ENCODE data around the gene MYT1. TPM values are rescaled to one million over a fixed set of nuclear protein-coding genes. Genes with fewer than 3 reads are reported as not detected.

The MYT1 gene
- total RNA-seq, 8 experiments from 2014 or later = 0.10 to 42.7 (median 14.0) TPM

DNA sequence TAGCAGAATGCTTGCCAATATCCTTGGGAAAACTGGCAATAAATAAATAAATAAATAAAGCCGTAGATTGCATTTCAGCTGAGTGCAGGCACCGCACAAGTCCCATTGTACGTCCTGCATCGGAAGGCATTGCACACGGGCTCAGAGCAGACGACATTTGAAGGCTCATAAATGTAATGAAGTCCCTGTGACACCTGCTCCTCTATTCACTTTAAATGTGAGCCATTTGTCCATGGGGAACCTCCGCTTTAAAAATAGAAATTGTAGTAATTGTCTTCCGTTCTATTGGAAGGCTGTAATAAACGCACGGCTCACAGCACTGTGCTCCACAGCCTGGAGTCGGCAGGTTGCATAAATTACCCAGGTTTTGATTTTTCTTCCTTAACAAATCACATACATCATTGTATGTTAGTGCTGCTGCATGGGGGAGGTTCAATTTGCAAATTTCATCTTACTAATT is 32.6 kb downstream of the MYT1 start:
- peaks cover 30 to 39% of the 10 kb centered on the region in 2 donors for H3K4me1 ChIP-seq (replicated peaks in 1 of 2)
- ATAC-seq (replicated peaks in 6 of 8) = peak in 5 of 8 experiments; percentile 62 to 82 (median 75)
- in situ Hi-C loops (cut with MboI; ENCODE audit: low pct_unique_long_range_greater_than_20kb in 2 of 9, low sequenced_read_pairs in 9 of 9, unreplicated experiment in 9 of 9) = no loop called here
- WGBS, 10 experiments = 0 to 77% (median 30%) methylated on average over 1 to 11 of the region's 11 CpGs
- no peak overlapping the region for H3K4me3 ChIP-seq
- H3K27ac ChIP-seq = peak overlapping the region; percentile 43 to 58

DNA sequence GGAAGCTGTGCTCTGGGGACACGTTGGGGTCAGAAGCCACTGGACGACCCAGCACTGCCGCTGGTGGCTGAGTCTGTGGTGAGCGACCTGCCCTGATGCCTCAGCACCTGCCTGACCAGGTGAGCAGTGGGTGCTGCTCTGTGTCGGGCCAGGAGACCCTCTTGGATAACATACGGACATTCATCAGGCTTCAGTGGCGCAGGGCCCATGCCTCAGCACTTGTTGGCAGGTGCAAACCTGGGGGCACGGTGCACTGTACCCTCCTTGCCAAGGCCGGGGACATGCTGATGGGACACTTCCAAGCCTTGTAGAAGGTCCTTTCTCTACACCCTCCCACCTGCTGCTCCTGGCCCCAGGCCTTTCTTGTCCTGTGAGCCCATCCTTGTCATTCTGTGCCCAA is 34.1 kb downstream of the MYT1 start:
- peaks cover 34 to 46% of the 10 kb centered on the region in 2 donors for H3K4me1 ChIP-seq (replicated peaks in 1 of 2)
- whole genome bisulfite sequencing, 10 experiments = 100% methylated on average over 1 to 5 of the region's 9 CpGs; no CpG with 5 or more reads in 7 of the 10 experiments

DNA sequence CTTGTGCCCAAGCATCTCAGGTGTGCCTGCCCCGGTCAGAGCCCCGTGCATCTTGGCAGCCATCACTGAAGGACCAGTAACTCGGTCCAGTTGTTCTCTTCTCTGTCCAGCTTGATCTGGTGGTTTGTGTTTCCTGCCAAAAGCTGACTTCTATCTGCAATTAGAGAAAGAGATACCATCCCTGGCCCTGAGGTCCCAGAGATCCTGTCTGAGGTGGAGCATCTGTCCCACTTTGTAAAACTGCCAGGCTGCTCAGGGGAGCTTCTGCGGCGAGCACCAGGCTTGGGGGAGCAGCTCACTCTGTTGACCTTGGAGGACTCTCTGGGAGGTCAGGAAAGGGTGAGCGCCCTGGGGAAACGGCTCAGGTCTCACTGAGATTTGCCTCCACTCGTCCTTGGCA is 35.1 kb downstream of the MYT1 start:
- H3K27ac ChIP-seq = no peak overlapping the region
- ATAC-seq (replicated peaks in 6 of 8) = no peak
- peaks cover 41 to 43% of the 10 kb centered on the region in 2 donors for H3K4me1 ChIP-seq (replicated peaks in 1 of 2)
- in situ Hi-C loops (cut with MboI; ENCODE audit: low pct_unique_long_range_greater_than_20kb in 2 of 9, low sequenced_read_pairs in 9 of 9, unreplicated experiment in 9 of 9) = no loop called here
- no peak overlapping the region for H3K4me3 ChIP-seq
- WGBS, 10 experiments = 15 to 100% (median 69%) methylated on average over 2 to 5 of the region's 8 CpGs; no CpG with 5 or more reads in 4 of the 10 experiments

More for the DNA sequence above, 34.1 kb downstream of the MYT1 start:
- no peak for ATAC-seq (replicated peaks in 6 of 8)
- Histone ChIP-seq H3K4me3 (no peak overlapping the region), H3K27ac (no peak overlapping the region)
- in situ Hi-C loops (cut with MboI; ENCODE audit: low pct_unique_long_range_greater_than_20kb in 2 of 9, low sequenced_read_pairs in 9 of 9, unreplicated experiment in 9 of 9) = no loop called here

DNA sequence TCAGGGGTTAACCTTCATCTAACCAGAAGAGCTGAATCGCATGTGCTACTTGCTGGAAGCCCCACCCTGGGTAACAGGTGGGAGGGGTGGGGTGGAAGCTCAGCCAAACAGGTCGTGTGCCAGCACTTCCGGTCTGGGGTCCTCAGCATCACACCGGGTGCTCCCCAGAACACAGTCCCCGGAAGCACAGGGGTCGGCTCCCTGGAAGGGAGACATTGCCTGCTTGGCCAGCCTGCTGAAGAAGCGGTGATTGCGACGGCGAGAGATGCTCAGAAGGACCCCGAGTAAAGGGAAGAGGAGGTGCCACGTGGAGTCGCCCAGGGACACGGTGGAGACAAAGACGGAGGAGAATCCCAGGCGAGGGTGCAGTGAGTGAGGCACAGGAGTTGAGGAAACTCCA is 36.5 kb downstream of the MYT1 start:
- Histone ChIP-seq H3K4me1 (replicated peaks in 1 of 2) (peaks cover 36 to 37% of the 10 kb centered on the region in 2 donors), H3K27ac (no peak overlapping the region), H3K4me3 (no peak overlapping the region)
- ATAC-seq (replicated peaks in 6 of 8) = no peak
- WGBS, 10 experiments = 25 to 93% (median 84%) methylated on average over 1 to 13 of the region's 16 CpGs; no CpG with 5 or more reads in 2 of the 10 experiments
- in situ Hi-C loops (cut with MboI; ENCODE audit: low pct_unique_long_range_greater_than_20kb in 2 of 9, low sequenced_read_pairs in 9 of 9, unreplicated experiment in 9 of 9) = no loop called here

DNA sequence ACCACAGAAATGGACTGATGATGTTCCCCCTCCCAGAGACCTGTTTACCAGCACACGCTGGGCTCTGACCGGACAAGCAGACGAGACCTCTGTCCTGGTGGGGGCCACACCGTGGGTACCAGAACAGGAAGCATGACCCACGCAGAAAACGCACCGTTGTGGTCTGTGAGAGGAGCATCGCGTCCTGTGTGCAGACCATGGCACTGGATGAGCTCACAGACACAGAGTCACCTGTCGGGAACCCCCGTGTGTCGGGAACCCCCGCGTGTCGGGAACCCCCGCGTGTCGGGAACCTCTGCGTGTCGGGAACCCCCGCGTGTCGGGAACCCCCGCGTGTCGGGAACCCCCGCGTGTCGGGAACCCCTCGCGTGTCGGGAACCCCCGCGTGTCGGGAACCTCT is 37.4 kb downstream of the MYT1 start:
- Histone ChIP-seq H3K4me3 (no peak overlapping the region), H3K27ac (no peak overlapping the region), H3K4me1 (replicated peaks in 1 of 2) (peaks cover 27% of the 10 kb centered on the region in 2 donors)
- 90 to 93% (median 90%) methylated on average over 2 to 14 of the region's 35 CpGs; no CpG with 5 or more reads in 7 of the 10 experiments for WGBS, 10 experiments
- in situ Hi-C loops (cut with MboI; ENCODE audit: low pct_unique_long_range_greater_than_20kb in 2 of 9, low sequenced_read_pairs in 9 of 9, unreplicated experiment in 9 of 9) = no loop called here
- no peak for ATAC-seq (replicated peaks in 6 of 8)

DNA sequence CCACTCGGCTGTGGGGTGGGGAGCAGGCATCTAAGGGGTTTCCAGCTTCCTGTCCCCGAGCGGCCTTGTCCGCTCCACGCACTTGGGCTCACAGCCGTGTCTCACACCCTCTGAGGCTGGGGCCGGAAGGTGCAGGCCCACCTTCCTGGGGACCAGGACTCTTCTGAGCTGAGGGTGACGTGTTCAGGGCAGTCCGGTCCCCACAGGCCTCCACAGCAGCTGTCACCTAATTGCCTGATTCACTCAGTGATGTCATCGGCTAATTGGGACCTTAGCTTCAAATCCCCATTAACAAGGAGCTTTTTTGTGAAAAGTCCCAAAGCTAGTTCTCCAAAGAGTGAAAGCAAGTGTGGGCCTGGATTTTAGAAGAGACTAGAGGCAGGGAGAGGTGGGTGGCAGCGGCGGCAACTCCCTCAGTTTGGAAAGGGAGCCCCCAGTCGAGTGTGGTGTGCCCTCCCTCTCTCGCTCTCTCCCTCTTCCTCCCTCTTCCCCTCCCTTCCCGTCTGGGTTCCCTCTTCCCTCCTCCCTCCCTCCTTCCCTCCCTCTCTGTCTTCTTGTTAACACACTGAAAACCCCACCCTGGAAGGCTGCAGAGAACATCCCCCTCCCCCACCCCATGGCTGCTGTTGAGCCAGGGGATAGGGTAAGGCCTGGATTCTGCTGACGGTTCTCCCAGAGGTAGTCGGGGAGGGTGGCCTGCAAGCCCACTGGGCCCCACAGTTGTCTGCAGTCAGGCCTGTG is 39.0 kb downstream of the MYT1 start:
- peak; percentile 20 to 95 (median 90) for ATAC-seq (replicated peaks in 6 of 8)
- in situ Hi-C loops (cut with MboI; ENCODE audit: low pct_unique_long_range_greater_than_20kb in 2 of 9, low sequenced_read_pairs in 9 of 9, unreplicated experiment in 9 of 9) = no loop called here
- WGBS, 10 experiments = 35 to 100% (median 80%) methylated on average over 1 to 7 of the region's 17 CpGs; no CpG with 5 or more reads in 3 of the 10 experiments
- H3K4me3 ChIP-seq = no peak overlapping the region
- H3K4me1 ChIP-seq (replicated peaks in 1 of 2) = peaks cover 15% of the 10 kb centered on the region in 2 donors
- peak overlapping the region; percentile 62 to 94 for H3K27ac ChIP-seq

DNA sequence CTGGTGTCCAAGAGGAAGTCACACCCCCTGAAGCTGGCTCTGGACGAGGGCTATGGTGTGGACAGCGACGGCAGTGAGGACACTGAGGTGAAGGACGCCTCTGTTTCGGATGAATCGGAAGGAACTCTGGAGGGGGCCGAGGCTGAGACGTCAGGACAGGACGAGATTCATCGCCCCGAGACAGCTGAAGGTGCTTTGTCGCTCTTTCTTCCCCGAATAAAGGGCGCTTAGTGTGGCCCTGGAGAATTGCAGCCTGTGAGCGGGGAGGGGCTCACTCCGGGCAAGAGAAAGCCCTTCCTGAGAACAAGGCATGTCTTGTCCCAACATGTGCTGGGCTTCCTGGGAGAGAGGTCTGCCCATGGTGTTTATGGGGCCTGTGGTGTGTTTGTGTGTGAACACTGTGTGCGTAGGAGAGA is 41.4 kb downstream of the MYT1 start:
- H3K27ac ChIP-seq = no peak overlapping the region
- in situ Hi-C loops (cut with MboI; ENCODE audit: low pct_unique_long_range_greater_than_20kb in 2 of 9, low sequenced_read_pairs in 9 of 9, unreplicated experiment in 9 of 9) = no loop called here
- no peak overlapping the region for H3K4me3 ChIP-seq
- peaks cover 15% of the 10 kb centered on the region in 2 donors for H3K4me1 ChIP-seq (replicated peaks in 1 of 2)
- no peak for ATAC-seq (replicated peaks in 6 of 8)
- WGBS, 10 experiments = 20 to 87% (median 57%) methylated on average over 3 to 6 of the region's 17 CpGs; no CpG with 5 or more reads in 6 of the 10 experiments

DNA sequence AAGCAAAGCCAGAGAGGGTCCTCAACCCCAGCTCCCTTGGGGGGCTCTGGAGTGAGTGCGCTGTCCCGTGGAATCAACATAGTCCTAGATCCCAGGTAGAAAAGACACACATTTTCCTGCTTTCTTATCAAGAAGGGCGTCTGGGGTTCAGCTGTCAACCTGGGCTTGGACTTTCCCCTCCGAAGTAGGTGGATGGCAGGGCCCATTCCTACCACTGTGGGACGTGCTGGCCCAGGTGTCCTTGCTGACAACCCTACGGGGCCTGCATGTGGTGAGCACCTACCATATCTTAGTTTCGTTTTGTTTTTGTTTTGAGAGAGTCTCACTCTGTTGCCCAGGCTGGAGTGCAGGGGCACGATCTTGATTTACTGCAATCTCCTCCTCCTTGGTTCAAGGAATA is 42.4 kb downstream of the MYT1 start:
- H3K27ac ChIP-seq = no peak overlapping the region
- in situ Hi-C loops (cut with MboI; ENCODE audit: low pct_unique_long_range_greater_than_20kb in 2 of 9, low sequenced_read_pairs in 9 of 9, unreplicated experiment in 9 of 9) = no loop called here
- no peak overlapping the region for H3K4me3 ChIP-seq
- 57 to 100% (median 91%) methylated on average over 1 to 7 of the region's 8 CpGs; no CpG with 5 or more reads in 6 of the 10 experiments for WGBS, 10 experiments
- peaks cover 15 to 18% of the 10 kb centered on the region in 2 donors for H3K4me1 ChIP-seq (replicated peaks in 1 of 2)
- ATAC-seq (replicated peaks in 6 of 8) = no peak

DNA sequence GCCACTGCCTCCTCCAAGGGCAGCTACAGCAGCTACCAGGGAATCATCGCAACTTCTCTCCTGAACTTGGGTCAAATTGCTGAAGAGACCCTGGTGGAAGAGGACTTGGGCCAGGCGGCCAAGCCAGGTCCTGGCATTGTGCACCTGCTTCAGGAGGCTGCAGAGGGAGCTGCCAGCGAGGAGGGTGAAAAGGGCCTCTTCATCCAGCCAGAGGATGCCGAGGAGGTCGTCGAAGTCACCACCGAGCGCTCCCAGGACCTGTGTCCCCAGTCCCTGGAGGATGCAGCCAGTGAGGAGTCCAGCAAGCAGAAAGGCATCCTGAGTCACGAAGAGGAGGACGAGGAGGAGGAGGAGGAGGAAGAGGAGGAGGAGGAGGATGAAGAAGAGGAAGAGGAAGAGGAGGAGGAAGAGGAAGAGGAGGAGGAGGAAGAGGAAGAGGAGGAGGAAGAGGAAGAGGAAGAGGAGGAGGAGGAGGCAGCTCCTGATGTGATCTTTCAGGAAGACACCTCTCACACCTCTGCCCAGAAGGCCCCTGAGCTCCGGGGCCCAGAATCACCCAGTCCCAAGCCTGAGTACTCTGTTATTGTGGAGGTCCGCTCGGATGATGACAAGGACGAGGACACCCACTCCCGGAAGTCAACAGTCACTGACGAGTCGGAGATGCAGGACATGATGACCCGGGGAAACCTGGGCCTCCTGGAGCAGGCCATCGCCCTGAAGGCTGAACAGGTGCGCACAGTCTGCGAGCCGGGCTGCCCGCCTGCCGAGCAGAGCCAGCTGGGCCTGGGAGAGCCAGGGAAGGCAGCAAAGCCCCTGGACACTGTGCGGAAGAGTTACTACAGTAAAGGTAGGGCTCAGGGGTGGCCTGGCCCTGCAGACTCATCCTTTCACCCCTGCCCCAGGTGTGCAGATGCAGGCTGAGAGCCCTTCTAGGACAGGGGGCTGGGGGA is 43.7 kb downstream of the MYT1 start:
- no peak for ATAC-seq (replicated peaks in 6 of 8)
- in situ Hi-C loops (cut with MboI; ENCODE audit: low pct_unique_long_range_greater_than_20kb in 2 of 9, low sequenced_read_pairs in 9 of 9, unreplicated experiment in 9 of 9) = no loop called here
- 100% methylated on average over 1 to 3 of the region's 25 CpGs; no CpG with 5 or more reads in 8 of the 10 experiments for WGBS, 10 experiments
- no peak overlapping the region for H3K4me3 ChIP-seq
- H3K4me1 ChIP-seq (replicated peaks in 1 of 2) = peaks cover 14% of the 10 kb centered on the region in 2 donors
- no peak overlapping the region for H3K27ac ChIP-seq

DNA sequence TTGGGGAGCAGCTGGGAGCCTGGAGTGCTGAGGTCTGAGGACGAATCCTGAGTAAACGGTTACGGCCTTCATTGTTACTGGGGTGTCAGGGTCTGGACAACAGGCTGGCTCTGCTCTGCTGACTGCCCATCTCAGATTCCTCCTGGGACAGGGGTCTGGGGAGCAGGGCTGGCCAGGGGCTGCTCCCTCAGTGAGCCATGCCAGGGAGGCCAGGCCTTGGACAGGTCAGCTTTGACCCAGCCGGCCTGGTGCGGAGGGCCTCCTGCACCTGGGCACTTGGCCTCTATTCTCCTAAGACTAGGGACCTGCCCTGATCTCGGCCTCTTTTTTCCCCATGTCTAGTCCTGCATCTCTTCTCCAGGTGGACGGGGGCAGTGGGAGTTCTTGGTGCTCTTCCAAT is 44.9 kb downstream of the MYT1 start:
- ATAC-seq (replicated peaks in 6 of 8) = peak in 1 of 8 experiments; percentile 13
- peaks cover 2 to 3% of the 10 kb centered on the region in 2 donors for H3K4me1 ChIP-seq (replicated peaks in 1 of 2)
- WGBS, 10 experiments = 40 to 100% (median 85%) methylated on average over 1 to 2 of the region's 7 CpGs; no CpG with 5 or more reads in 7 of the 10 experiments
- in situ Hi-C loops (cut with MboI; ENCODE audit: low pct_unique_long_range_greater_than_20kb in 2 of 9, low sequenced_read_pairs in 9 of 9, unreplicated experiment in 9 of 9) = no loop called here
- H3K27ac ChIP-seq = no peak overlapping the region
- H3K4me3 ChIP-seq = no peak overlapping the region

DNA sequence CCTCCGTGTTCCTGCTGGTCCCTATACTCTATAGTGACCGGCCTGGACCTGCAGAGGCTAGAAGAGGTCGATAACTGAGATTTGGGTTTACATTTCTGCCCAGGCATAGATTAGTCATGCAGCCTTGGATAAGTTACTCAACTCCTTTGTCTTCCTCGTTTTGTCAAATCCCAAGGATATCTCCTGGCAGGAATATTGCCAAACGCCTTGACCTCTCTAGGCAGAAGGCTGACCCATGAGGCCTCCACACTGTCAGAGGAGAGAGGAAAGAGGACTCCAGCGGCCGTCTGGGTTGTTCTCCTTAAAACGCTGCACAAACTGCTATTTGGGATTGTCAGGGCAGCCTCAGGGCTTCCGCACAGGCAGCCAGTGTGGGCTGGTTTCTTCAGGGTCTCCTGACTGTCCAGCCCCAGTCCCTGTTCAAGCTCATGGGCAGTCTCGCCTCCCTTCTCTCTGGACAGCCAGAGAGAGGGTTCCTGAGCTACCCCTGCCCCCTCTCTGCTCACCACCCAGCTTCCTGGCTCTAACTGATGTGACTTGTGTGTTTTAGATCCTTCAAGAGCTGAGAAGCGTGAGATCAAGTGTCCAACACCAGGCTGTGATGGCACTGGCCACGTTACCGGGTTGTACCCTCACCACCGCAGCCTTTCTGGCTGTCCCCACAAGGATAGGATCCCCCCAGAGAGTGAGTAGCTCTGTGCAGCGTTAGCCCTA is 46.6 kb downstream of the MYT1 start:
- ATAC-seq (replicated peaks in 6 of 8) = no peak
- WGBS, 10 experiments = 0 to 90% (median 54%) methylated on average over 2 to 6 of the region's 15 CpGs; no CpG with 5 or more reads in 2 of the 10 experiments
- H3K4me1 ChIP-seq (replicated peaks in 1 of 2) = peaks cover 0 to 3% of the 10 kb centered on the region in 2 donors
- H3K27ac ChIP-seq = no peak overlapping the region
- in situ Hi-C loops (cut with MboI; ENCODE audit: low pct_unique_long_range_greater_than_20kb in 2 of 9, low sequenced_read_pairs in 9 of 9, unreplicated experiment in 9 of 9) = no loop called here
- H3K4me3 ChIP-seq = no peak overlapping the region

DNA sequence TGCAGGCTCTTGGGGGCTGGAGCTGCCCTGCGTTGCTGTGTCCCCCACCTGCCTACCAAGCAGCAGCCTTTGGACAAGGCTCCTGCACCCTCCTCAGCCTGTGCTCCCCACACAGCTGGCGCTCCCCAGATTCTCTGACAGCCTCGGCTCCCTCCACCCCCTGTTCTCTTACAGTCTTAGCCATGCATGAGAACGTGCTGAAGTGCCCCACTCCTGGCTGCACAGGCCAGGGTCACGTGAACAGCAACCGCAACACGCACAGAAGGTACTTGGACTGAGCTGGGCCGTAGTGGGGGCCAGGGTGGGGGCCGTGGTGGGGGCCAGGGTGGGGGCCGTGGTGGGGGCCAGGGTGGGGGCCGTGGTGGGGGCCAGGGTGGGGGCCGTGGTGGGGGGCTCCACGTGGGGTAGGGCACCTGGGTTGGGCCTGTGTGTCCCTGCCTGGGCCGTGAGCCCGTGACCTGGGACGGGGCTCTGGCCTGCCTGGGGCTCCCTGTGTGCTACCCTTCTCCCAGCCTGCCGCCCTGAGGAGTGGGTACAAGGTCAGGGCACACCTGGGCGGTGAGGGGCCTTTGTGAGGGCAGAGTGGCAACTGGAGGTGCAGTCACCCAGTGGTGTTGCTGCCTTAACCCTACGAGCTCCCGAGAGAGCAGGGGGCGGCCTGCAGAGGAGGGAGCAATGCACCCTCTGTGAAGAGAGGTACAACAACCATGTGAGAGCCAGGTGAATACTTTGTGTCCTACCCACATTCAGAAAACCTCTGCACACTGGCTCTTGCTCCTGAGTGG is 47.8 kb downstream of the MYT1 start:
- ATAC-seq (replicated peaks in 6 of 8) = peak in 3 of 8 experiments; percentile 14 to 22 (median 20)
- peaks cover 0 to 3% of the 10 kb centered on the region in 2 donors for H3K4me1 ChIP-seq (replicated peaks in 1 of 2)
- H3K27ac ChIP-seq = no peak overlapping the region
- in situ Hi-C loops (cut with MboI; ENCODE audit: low pct_unique_long_range_greater_than_20kb in 2 of 9, low sequenced_read_pairs in 9 of 9, unreplicated experiment in 9 of 9) = no loop called here
- WGBS, 10 experiments = 35 to 90% methylated on average over 2 to 6 of the region's 21 CpGs; no CpG with 5 or more reads in 8 of the 10 experiments
- no peak overlapping the region for H3K4me3 ChIP-seq
